DMS53 treated with DMSO at 0.1 percent for 48 hours (cell line): ENCODE measurements around the gene TENM4.

ENCODE experiments used
- DNase-seq: peaks from one replicate; lab custom pipeline; 2025; ENCODE audit not compliant: unreplicated experiment; lab: John Stamatoyannopoulos, UW

The TENM4 gene

DNA sequence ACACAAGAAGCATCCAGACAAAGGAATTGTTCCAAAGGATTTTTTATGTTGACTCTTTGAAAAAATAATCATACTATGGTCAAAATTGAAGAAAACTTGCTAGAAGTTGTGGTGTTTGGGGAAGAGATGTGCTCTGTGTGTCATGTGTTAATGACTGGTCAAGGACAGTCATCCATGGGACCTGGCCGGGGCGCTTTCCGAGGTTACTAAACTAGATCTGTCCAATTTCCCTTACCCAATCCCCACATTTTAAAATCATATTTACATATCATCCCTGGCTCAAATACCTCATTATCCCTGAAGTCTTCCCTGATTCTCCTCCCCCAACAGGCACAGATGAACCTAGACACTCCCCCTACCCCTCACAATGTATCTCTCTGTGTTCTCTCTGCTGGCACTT lies 289.4 kb downstream of the TENM4 start:
- DNase-seq = no peak

DNA sequence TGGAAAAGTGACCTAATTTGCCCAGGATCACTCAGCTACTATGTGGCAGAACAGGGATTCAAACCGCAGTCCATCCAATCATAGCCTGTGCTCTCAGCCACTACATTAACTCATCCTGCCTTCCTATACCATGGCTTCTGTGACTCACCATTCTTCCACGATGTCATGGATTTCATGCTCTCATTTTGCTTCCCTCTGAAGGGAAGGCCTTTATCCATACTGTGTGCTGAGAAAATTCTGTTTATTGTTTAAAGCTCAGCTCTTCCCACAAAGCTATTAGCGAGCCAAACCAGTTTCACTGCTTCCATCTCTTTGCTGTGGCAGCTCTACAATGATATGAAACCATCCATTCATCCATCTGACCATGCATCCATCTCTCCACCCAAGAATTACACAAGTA lies 289.9 kb downstream of the TENM4 start:
- DNase-seq = no peak

DNA sequence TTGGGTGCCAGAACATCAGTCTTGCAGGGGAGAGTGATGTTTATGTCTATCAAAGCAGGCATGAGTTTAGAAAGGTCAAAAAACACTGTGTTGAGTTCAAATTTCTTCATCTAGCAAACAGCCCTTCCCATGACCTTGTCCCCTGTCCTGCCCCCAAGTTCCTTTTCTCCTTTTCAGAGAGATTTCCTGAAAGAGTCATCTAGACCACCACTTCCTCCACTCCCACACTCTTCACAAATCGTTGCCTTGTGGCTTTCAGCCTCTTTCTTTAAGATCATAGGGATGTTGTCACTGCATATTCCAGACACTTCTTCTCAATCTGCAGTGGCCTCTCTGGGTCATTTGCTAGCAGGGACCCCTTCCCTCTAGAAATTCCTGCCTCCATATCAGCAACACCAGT lies 290.5 kb downstream of the TENM4 start:
- DNase-seq = no peak

DNA sequence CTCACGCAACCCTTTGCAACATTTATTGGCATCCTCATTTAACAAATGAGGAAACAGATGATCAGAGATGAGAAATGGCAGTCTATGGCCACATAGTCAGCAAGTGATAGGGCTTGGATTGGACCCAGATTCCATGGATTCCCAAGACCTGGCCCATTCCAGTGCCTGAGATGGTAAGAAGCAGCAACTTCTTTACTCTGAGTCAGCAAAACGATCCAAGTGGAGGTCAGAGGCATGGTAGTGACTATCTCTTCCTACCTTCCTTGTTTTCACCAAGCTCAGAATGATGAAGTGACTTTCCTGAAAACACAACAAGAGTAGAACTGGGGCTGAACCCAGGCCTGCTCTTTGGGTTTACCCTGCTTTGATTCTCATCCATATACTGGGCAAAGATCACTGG lies 293.1 kb downstream of the TENM4 start:
- DNase-seq = no peak

DNA sequence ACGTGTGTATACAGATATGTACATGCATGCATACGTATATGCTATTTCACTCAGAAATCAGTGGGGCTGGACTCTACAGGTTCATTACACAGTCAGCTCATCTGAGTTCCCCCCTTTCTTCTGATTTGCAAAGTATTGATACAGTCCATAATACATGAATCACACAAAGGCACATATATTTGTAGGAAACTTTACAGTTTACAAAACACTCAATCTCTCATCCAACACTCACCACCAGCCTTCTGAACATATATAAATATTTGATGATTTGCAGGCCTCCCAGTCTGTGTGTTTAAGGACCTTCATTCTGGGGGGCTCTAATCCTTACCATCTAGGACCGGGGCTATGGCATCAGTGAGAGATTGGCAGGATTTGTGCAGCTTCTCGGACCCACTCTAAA lies 293.8 kb downstream of the TENM4 start:
- no peak for DNase-seq

DNA sequence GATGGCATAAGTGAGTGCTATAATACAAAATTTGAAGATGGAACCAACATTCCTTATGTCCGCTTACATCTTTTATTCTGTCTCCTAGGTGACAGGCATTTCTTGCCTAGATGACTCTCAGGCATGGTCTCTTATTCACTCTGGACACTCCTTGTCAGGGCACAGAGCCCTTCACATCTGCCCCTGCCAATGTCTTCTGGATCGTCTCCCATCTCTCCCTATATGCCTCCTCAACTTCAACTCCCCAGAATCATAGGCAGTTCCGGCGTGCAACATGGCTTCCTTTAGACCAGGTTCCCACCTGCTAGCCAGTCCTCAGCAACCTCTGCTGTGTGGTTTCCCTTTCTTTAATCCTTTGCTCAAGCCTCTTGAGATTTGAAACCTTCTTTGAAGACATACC lies 300.9 kb downstream of the TENM4 start:
- no peak for DNase-seq

DNA sequence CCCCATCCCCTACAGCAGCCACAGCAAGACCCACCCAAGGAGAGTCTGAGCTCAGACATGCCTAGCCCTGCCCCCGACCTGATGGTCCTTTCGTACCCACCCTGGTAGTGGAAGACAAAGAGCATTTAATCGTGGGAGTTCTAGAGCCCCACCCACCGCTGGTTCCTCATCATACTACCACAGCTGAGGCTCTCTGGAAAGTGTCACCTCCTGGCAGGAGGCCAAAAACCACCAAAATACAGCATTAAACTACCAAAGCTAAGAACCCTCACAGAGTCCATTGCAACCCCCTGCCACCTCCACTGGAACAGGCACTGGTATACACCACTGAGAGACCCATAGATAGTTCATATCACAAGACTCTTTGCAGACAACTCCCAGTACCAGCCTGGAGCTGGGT lies 311.1 kb downstream of the TENM4 start:
- no peak for DNase-seq

DNA sequence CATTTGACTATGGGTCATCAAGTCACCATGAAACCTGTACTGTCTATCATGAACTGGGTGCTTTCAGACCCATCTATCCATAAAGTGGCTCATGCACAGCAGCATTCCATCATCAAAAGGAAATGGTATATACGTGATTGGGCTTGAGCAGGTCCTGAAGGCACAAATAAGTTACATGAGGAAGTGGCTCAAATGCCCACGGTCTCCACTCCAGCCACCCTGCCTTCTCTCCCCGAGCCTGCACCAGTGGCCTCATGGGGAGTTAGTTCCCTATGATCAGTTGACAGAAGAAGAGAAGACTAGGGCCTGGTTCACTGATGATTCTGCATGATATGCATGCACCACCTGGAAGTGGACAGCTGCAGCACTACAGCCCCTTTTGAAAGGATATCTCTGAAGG lies 312.5 kb downstream of the TENM4 start:
- no peak for DNase-seq

DNA sequence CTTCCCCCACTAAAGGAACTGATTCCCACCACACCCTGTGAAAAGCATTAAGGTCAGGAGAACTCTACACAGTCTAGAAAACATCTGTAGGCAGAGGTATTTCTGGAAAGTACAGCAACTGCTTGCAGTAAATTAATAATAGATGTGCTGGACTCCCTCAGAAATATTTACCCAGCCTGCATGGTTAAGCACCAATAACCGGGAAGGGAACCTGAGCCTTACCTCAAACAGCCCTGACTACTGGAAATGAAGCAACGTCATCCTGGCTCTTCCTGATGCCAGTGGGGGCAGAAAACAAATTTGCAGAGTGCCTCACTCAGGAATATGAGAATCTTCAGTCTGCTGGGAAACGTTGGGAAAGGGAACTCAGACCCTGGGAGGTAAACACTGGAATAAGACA lies 318.1 kb downstream of the TENM4 start:
- DNase-seq = no peak

DNA sequence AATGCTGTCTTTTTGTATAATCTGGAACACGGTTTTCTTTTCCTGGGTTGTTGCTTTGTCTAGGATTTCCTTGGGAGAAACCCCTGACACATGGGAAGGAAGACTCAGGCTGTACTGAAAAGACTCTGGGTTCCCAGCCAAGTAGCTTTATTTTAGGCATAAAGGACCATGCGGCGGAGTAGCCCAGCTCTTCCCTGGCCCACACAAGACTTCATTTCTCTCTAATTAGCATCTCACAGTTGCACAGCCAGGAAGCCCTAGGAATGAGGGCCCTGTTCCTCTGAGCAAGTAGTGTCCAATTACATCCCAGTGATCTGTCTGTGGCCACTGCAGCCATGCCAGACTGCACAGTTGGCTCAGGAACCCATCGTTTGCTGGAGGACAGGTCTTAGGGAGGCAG lies 319.5 kb downstream of the TENM4 start:
- peak; percentile 34 for DNase-seq

DNA sequence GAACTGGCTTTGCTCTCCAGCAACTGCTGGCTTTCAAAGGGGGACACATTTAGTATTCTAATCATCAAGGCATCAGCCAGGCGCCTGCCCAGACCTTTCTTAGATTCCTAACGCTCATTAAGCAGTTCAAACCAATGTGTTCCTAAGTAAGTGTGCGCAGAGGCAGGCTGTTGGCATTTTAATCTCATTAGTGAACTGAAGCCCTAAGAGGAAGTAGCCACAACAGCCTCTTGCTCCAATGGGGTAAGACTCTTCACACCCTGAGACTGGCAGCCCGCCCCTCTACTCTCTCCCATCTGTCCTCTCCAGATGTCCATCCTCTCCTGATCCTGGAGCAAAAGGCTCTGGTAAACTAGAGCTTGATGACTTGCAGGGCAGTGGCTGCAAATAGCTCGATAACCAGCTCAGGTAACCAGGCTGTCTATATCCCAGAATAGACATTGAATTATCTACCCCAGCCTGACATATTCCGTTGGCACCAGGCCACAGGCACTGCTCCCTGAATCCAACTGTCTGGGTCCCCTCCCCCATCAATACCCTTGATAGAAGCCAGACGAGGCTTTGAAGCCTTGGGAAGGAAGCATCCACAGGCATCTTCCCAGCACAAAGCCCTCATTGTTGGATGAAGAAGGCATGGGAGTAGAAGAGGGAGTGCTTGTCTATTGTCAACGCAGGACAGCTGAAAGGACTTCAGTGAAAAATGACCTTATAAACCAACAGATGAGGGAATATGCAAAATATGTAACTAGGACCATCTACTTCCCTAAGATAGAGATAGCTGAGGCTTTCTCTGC lies 321.1 kb downstream of the TENM4 start:
- no peak for DNase-seq

DNA sequence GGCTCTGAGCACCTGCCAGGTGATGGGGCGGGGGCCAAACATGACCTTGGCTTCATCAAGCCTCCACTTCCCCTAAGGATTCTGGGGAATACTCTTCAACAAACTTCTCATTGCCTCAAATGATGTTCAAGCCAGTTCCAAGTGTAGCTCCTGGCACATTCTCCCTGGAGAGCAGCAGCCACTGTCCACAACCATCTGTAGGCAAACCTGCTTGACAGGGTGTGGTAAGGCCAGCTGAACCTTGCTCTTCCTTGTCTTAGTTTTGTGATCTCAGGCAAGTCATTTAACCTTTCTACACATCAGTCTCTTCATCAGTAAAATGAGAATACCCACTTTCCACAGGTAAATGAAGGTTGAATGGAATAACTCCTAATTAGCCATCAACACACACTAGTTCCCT lies 323.3 kb downstream of the TENM4 start:
- DNase-seq = no peak

DNA sequence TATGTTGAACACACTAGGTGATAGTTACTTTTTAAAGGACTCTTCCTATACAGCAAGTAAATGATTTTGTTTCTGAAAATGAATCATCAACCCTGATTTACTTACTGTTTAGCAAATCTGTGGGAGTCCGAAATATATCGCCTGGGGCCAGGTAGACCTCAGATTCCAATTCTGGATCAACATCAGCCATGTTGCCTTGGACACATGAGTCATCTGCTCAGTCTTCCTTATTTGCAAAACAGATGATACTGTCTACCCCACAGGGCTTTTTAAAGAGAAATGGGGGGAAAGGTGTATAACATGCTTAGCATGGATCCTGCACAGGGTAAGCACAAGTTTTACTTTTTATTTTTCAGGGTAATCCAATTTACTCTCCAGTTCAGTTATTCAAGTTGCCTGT lies 324.2 kb downstream of the TENM4 start:
- no peak for DNase-seq

DNA sequence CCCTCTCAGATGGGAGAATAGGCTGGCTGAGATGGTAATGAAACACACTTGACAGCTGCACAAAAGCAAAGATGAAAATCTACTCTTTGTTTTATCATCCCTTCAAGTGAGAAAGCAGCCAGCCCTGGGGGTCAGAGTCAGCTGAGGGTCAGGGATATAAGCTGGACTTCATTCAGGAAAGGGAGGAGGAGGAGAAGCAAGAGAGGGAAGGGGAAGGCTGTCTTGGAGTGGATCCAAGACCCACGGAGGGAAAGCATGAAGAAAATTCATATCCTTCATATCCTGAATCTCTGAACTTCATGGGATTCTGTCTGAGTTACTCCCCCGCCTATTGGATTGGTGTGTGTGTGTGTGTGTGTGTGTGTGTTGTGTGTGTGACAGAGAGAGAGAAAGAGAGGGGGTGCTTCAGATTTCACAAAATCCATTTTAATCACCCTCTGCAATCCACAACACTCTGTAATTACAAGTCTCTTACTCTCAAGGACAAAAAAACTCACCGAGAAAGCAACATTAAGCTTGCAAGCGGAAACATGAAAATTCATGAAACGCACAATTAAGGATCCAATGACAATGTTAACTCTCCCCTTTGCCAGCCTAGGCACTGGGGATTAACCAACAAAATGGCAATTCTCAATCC lies 327.7 kb downstream of the TENM4 start:
- DNase-seq = no peak

DNA sequence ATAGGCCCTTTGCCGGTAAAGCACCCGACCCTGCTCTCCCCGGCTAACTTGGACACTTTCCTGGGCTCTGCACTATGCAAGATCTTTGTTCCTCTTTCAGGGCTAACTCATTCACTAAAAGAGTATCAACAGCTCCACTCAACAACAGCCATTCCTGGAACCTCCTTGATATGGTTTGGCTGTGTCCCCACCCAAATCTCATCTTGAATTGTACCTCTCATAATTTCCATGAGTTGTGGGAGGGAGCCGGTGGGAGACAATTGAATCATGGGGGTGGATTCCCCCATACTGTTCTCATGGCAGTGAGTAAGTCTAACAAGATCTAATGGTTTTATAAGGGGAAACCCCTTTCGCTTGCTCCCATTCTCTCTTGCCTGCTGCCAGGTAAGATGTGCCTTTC lies 330.0 kb downstream of the TENM4 start:
- DNase-seq = no peak

DNA sequence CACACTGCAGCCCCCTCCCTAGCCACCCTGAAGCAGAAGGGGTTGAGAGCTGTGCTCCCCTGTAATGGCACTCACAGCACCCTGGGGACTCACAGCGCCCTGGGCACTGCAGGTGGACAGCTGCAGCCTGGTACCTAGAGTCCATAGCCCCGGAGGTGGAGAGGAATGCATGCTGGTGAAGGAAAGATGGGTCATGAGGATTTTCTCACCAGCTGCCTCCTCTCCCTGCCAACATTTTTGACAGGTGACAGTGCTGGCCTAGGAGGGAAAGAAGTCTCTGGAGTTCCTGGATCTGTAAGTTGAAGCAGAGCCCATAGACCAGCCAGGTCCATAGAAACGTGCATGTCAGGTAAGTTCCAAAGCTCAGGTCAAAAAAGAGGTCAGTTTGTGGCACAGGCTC lies 330.5 kb downstream of the TENM4 start:
- DNase-seq = no peak

DNA sequence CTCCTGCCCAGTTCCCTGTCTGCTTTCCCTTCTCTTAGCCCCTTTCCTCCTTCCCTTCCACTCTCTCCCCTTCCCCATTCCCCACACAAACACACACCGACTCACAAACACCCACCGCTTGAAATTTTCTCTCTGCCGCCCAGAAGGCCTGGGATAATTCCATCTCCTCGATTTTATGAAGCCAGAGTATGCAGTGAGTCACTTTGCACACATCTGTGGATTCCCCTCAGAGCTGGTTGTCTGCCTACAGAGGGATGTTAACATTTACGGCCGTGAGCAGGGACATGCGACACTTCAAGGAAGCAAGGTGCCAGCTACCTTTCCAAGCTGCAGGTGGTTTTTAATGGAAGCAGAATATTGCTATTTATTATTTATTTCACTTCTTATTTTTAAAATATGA lies 332.0 kb downstream of the TENM4 start:
- DNase-seq = no peak

DNA sequence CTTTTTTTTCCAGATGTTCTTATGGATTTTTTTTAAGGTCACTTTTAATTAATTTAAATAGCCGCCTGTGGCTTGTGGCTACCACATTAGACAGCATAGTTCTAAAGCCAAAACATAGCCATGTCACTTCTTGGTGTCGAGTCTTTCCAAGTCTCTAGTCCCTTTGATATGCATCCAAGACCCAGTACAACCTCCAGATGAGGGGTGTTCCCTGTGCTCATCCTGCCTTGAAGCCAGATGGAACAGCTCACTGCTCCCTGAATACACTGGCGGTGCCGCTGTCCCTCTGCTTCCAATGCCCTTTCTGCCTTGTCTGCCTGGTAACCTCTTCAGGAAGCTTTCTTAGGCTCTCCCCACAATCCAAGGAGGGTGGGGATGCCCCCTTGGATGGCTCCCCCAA lies 338.0 kb downstream of the TENM4 start:
- DNase-seq = no peak

DNA sequence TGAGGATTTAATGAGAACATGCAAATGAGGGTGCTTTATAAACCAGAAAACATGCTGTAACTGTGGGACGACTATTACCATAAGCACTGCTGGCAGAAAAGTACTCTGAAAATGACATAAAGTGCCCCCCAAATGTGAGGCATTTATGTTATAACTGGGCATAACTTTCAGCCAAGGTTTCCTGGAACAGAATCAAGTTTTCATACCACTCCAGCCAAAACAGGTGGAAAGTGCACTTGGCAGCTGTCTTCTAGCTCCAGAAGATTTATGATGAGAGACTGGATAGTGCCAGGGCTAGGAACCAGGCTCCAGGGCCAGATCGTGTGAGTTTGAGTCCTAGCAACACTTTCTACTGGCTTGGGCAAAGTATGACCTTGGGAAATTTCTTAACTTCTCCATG lies 339.2 kb downstream of the TENM4 start:
- no peak for DNase-seq

DNA sequence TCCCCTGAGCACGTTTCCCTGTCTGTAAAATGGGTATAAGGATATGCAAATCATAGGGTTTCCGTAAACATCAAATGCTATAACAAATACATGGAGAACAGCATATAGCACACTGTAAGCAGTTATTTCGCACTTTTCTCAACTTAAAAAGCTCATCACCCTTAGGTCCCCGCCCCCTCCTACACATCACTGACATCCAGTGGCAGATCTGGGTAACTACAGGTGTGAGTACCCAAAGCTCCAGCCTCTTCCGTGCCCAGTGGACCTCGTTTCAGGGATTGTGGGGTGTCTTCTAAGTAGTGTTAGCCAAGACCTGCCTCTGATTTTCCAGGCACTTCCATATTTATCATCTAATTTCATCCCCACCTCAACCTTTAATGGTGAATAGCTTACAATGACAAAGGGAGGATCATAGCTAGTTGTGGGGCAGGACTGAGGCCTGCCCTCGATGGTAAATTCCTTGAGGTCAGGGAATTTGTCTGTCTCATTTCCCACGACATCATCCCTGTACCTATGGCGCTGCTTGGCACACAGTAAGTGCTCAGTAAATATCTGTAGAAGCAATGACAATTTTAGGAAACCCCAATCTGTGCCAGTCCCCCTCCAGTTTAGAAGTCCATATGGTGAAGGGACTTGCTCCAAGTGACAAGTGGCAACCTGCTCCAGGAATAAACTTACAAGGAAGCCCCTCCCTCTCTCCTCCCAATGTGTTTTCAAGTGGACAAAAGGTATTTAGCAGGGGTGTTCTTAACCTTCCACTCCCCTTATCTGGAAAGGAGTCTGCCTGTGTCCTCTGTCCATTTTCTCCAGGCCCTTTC lies 340.5 kb downstream of the TENM4 start:
- peak; percentile 48 for DNase-seq

DNA sequence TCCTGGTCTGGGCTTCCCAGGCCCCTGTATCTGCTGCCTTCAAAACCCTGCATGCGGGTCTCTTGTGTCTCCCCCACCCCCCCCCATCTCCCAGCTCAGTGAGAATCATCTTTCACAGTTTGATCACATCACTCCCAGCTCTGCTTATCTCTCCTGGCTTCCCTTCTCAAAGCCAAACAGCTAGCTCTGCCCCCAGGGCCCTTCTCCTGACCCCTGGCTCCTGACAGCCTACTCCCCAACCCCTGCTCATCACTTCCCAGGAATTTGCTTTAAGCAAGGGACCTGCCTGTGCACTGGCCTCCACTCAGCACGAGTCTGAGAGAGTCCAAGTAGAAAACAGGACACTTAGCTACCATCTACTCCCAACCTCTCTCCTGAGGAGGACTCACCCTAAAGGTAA lies 342.7 kb downstream of the TENM4 start:
- no peak for DNase-seq

DNA sequence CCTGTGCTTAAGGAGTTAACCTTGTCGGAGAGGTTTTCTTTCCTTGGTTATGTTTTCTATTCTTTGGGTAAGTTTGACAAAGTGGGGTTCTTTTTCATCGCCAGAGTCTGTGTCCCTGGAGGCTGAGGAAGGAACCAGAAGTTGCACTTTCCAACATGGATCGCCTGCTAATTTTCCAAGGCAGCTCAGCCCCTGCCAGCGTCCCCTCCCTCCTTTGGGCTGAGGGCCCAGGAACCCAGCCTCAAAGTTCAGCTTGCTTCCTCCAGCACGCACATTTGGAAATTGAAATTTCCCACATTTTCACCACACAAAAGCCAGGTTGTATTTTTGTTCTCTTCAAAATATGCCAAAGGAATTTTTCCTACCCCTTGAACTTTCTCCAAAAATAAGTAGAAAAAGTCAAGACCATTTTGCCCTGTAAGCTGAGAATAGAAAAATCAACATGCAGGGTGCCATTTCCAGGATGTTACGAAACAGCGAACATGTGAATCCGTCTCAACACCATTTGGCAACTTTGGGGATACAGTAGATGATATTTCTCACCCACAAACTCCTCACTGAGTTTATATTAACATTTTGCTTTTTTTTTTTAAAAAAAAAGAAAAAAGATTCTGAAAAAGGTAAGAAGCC lies 343.5 kb downstream of the TENM4 start:
- DNase-seq = no peak
